DOHH2 (cell line): ENCODE data around the gene DLL3.

Experiments used
- H3F3A ChIP-seq: fragments of 200-600 bp; sonication (generic), shearing (Covaris generic); 2 replicates; pipeline ENCODE4 v1.6.0; 2016; ENCODE audit warnings: antibody characterized with exemption, mild to moderate bottlenecking; ENCODE audit not compliant: control insufficient read depth, insufficient read depth
- H3K27ac ChIP-seq: fragments of 200-600 bp; sonication (generic); 2 replicates; pipeline ENCODE4 v1.5.1; 2014; ENCODE audit warnings: low read depth, mild to moderate bottlenecking, low read length, moderate library complexity
- H3K27me3 ChIP-seq: fragments of 200-600 bp; sonication (generic); 2 replicates; pipeline ENCODE4 v1.6.1; 2014; ENCODE audit warnings: mild to moderate bottlenecking, low read length, mixed read lengths; ENCODE audit not compliant: control insufficient read depth
- H3K36me3 ChIP-seq: fragments of 200-600 bp; sonication (generic); 2 replicates; pipeline ENCODE4 v1.6.1; 2014; ENCODE audit warnings: mild to moderate bottlenecking, low read length, moderate library complexity, mixed read lengths; ENCODE audit not compliant: control insufficient read depth
- H3K4me1 ChIP-seq: fragments of 200-600 bp; sonication (generic); 2 replicates; pipeline ENCODE4 v1.6.1; 2014; ENCODE audit warnings: mild to moderate bottlenecking, low read length, mixed read lengths; ENCODE audit not compliant: control insufficient read depth
- H3K4me2 ChIP-seq: fragments of 200-600 bp; sonication (generic); 2 replicates; pipeline ENCODE4 v1.6.0; 2014; ENCODE audit warnings: mild to moderate bottlenecking, low read length, moderate library complexity
- H3K4me3 ChIP-seq: fragments of 200-600 bp; sonication (generic); 2 replicates; pipeline ENCODE4 v1.5.1; 2014; ENCODE audit warnings: mild to moderate bottlenecking, low read length, mixed read lengths
- H3K79me2 ChIP-seq: fragments of 200-600 bp; sonication (generic); 2 replicates; pipeline ENCODE4 v1.6.1; 2014; ENCODE audit warnings: mild to moderate bottlenecking, low read length, mixed read lengths; ENCODE audit not compliant: control insufficient read depth
- H3K9me2 ChIP-seq: fragments of 200-600 bp; sonication (generic); replicated peaks from 2 replicates; pipeline ENCODE4 v1.6.1; 2014; ENCODE audit warnings: mild to moderate bottlenecking, low read length, mixed read lengths; ENCODE audit not compliant: control insufficient read depth
- H3K9me3 ChIP-seq: fragments of 200-600 bp; sonication (generic); 2 replicates; pipeline ENCODE4 v1.6.1; 2014; ENCODE audit warnings: antibody characterized with exemption, low read length, mixed read lengths; ENCODE audit not compliant: control insufficient read depth, insufficient read depth
- H4K20me1 ChIP-seq: fragments of 200-600 bp; sonication (generic); 2 replicates; pipeline ENCODE4 v1.6.0; 2014; ENCODE audit warnings: low read depth, mild to moderate bottlenecking, antibody characterized with exemption, low read length, moderate library complexity; ENCODE audit not compliant: control insufficient read depth, insufficient read depth
- EZH2phosphoT487 ChIP-seq: fragments of 200-600 bp; sonication (generic); IDR thresholded peaks from 2 replicates; pipeline ENCODE4 v1.6.1; 2017; ENCODE audit warnings: borderline replicate concordance, mild to moderate bottlenecking, antibody characterized with exemption, low read length, moderate library complexity, mixed read lengths
- TF ChIP-seq, protein P1 (sequence below): fragments of 200-600 bp; sonication (generic); IDR thresholded peaks from one replicate; pipeline ENCODE4 v1.5.1; 2014; ENCODE audit warnings: antibody characterized with exemption, mild to moderate bottlenecking, low read depth, low read length; ENCODE audit not compliant: poor library complexity, severe bottlenecking

DLL3 gene

DNA sequence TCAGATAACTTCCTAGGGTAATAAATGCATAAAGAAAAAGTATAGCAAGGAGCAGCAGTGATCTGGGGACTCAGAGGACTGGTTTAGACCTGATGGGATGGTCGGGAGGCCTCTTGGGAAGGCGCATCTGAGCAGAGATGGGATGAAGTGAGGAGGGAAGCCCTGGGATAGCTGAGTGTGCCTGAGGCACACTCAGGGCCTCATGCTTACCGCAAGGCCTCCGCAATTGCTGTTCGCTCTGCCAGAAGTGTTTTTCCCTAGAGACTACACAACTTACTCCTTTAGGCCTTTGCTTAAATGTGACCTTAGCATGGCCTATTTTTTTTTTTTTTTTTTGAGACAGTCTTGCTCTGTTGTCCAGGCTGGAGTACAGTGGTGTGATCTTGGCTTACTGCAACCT lies 4.1 kb upstream of the DLL3 start:
- H3K27ac ChIP-seq: no peak overlapping the region
- peaks cover 3% of the 10 kb centered on the region for H3F3A ChIP-seq
- H3K9me2 ChIP-seq: no peaks in the 10 kb centered on the region
- no peak for TF ChIP-seq EZH2phosphoT487
- TF ChIP-seq, protein P1, sequence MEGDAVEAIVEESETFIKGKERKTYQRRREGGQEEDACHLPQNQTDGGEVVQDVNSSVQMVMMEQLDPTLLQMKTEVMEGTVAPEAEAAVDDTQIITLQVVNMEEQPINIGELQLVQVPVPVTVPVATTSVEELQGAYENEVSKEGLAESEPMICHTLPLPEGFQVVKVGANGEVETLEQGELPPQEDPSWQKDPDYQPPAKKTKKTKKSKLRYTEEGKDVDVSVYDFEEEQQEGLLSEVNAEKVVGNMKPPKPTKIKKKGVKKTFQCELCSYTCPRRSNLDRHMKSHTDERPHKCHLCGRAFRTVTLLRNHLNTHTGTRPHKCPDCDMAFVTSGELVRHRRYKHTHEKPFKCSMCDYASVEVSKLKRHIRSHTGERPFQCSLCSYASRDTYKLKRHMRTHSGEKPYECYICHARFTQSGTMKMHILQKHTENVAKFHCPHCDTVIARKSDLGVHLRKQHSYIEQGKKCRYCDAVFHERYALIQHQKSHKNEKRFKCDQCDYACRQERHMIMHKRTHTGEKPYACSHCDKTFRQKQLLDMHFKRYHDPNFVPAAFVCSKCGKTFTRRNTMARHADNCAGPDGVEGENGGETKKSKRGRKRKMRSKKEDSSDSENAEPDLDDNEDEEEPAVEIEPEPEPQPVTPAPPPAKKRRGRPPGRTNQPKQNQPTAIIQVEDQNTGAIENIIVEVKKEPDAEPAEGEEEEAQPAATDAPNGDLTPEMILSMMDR: no peak
- no peaks in the 10 kb centered on the region for H4K20me1 ChIP-seq
- H3K36me3 ChIP-seq: peaks cover 11% of the 10 kb centered on the region
- peaks cover 23% of the 10 kb centered on the region for H3K4me1 ChIP-seq
- no peaks in the 10 kb centered on the region for H3K79me2 ChIP-seq
- H3K4me2 ChIP-seq: no peak overlapping the region
- no peaks in the 10 kb centered on the region for H3K9me3 ChIP-seq
- peaks cover 21% of the 10 kb centered on the region for H3K27me3 ChIP-seq
- H3K4me3 ChIP-seq: no peak overlapping the region

DNA sequence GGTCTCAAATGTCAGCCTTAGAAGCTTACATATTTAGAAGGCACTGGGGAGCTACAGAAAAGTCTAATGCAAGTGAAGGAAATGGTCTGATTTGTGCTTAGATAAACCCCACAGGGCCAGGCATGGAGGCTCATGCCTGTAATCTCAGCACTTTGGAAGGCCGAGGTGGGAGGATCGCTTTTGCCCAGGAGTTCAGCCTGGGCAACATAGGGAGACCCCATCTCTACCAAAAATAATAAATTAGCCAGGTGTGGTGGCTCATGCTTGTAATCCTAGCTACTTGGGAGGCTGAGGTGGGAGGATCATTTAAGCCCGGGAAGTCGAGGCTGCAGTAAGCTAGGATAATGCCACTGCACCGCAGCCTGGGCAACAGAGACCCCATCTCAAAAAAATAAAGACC lies 2.7 kb upstream of the DLL3 start:
- no peak for TF ChIP-seq EZH2phosphoT487
- TF ChIP-seq, protein P1: no peak
- Histone ChIP-seq H3K4me3 (no peak overlapping the region), H3K27me3 (peaks cover 32% of the 10 kb centered on the region), H3K9me2 (no peaks in the 10 kb centered on the region), H4K20me1 (no peaks in the 10 kb centered on the region), H3K4me2 (no peak overlapping the region), H3K4me1 (peaks cover 23% of the 10 kb centered on the region), H3K79me2 (no peaks in the 10 kb centered on the region), H3K9me3 (no peaks in the 10 kb centered on the region), H3K36me3 (0 out of 2 replicates have a peak, but pooled peaks cover 3% of the 10 kb centered on the region), H3F3A (peaks cover 3% of the 10 kb centered on the region), H3K27ac (no peak overlapping the region)

DNA sequence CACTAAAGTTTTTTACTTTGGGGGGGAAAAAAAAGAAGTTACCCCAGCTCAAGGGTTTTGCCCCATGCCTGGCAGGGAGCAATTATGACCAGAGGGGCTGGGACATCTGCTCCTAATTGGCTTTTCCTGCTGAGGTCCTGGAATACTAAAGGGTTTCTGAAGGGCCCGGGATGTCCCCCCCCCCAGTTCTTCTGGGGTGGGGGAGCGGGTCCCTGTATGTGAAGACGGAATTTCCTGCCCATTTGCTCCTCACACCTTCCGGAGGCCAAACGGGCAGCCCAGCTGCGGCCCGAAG lies 1.1 kb upstream of the DLL3 start:
- H4K20me1 ChIP-seq: no peaks in the 10 kb centered on the region
- H3K4me2 ChIP-seq: peak overlapping the region; percentile 68
- no peak for TF ChIP-seq EZH2phosphoT487
- TF ChIP-seq, protein P1: no peak
- no peaks in the 10 kb centered on the region for H3K79me2 ChIP-seq
- no peaks in the 10 kb centered on the region for H3K36me3 ChIP-seq
- H3K4me1 ChIP-seq: peaks cover 27% of the 10 kb centered on the region
- H3K4me3 ChIP-seq: peak overlapping the region; percentile 56
- H3K27ac ChIP-seq: no peak overlapping the region
- peaks cover 3% of the 10 kb centered on the region for H3F3A ChIP-seq
- H3K9me3 ChIP-seq: no peaks in the 10 kb centered on the region
- no peaks in the 10 kb centered on the region for H3K9me2 ChIP-seq
- H3K27me3 ChIP-seq: peaks cover 32% of the 10 kb centered on the region
